WTC11 (cell line): ENCODE results near the gene LACTBL1. TPM values are rescaled to one million over a fixed set of nuclear protein-coding genes. Genes with fewer than 3 reads are reported as not detected.

Experiments
- ATAC-seq: fragments of 200-7000 bp; cut with Tn5 transposase; 2 replicates; pipeline ENCODE4 v1.10.0; 2021; ENCODE audit warnings: mild to moderate bottlenecking, moderate library complexity
- CTCF ChIA-PET: fragments of 300-600 bp; sonication (Branson Sonifier 250); formaldehyde crosslinking; loops from one replicate; lab custom pipeline; 2021; ENCODE audit warnings: antibody characterized with exemption; lab: Charles Lee
- POLR2A ChIA-PET: fragments of 350-600 bp; sonication (Branson Sonifier 250); formaldehyde crosslinking; loops from one replicate; lab custom pipeline; 2021; ENCODE audit warnings: antibody characterized with exemption; lab: Charles Lee
- DNase-seq: peaks from one replicate; pipeline ENCODE4 v3.0.0; 2021; ENCODE audit warnings: low spot score
- H3K27ac Mint-ChIP-seq: 2 replicates; pipeline ENCODE4 v1.8.0; 2021; ENCODE audit warnings: mixed read lengths
- H3K27me3 Mint-ChIP-seq: 2 replicates; pipeline ENCODE4 v1.8.0; 2021; ENCODE audit warnings: low read depth, mild to moderate bottlenecking, moderate library complexity, mixed read lengths
- H3K36me3 Mint-ChIP-seq: 2 replicates; pipeline ENCODE4 v1.8.0; 2021; ENCODE audit warnings: mixed read lengths
- H3K4me1 Mint-ChIP-seq: 2 replicates; pipeline ENCODE4 v1.8.0; 2022; ENCODE audit warnings: mixed read lengths
- H3K4me3 Mint-ChIP-seq: 2 replicates; pipeline ENCODE4 v1.8.0; 2021; ENCODE audit warnings: mild to moderate bottlenecking, moderate library complexity, mixed read lengths
- H3K9me3 Mint-ChIP-seq: 2 replicates; pipeline ENCODE4 v1.8.0; 2021; ENCODE audit warnings: mixed read lengths
- CBFB ChIP-seq: sonication (generic); formaldehyde crosslinking; IDR thresholded peaks from 2 replicates; pipeline ENCODE4 v1.8.1; 2022; ENCODE audit warnings: mild to moderate bottlenecking, low read depth, missing genetic modification reagents
- CTCF ChIP-seq: fragments of 200-600 bp; IDR thresholded peaks from 2 replicates; pipeline ENCODE4 v1.8.0; 2022; ENCODE audit warnings: antibody characterized with exemption
- ESRRA ChIP-seq: sonication (generic); formaldehyde crosslinking; IDR thresholded peaks from 2 replicates; pipeline ENCODE4 v1.8.1; 2022; ENCODE audit warnings: mild to moderate bottlenecking, missing genetic modification reagents, borderline replicate concordance
- FOXK1 ChIP-seq: sonication (generic); formaldehyde crosslinking; IDR thresholded peaks from 2 replicates; pipeline ENCODE4 v1.8.0; 2022; ENCODE audit warnings: mild to moderate bottlenecking, moderate library complexity, missing genetic modification reagents
- GRHL2 ChIP-seq: fragments of 250-450 bp; sonication (Bioruptor Pico); IDR thresholded peaks from 2 replicates; pipeline ENCODE4 v1.8.0; 2022; ENCODE audit warnings: mild to moderate bottlenecking, moderate library complexity; ENCODE audit not compliant: insufficient replicate concordance, severe bottlenecking
- MLX ChIP-seq: sonication (generic); formaldehyde crosslinking; IDR thresholded peaks from 2 replicates; pipeline ENCODE4 v1.8.1; 2023; ENCODE audit warnings: mild to moderate bottlenecking, missing genetic modification reagents, moderate library complexity
- NR2C2 ChIP-seq: sonication (generic); formaldehyde crosslinking; IDR thresholded peaks from 2 replicates; pipeline ENCODE4 v1.8.0; 2022; ENCODE audit warnings: mild to moderate bottlenecking, missing genetic modification reagents
- NR3C1 ChIP-seq: sonication (generic); formaldehyde crosslinking; conservative IDR thresholded peaks from 2 replicates; pipeline ENCODE4 v1.8.1; 2023; ENCODE audit warnings: low read depth, mild to moderate bottlenecking, missing genetic modification reagents
- SP1 ChIP-seq: sonication (generic); formaldehyde crosslinking; conservative IDR thresholded peaks from 2 replicates; pipeline ENCODE4 v1.8.1; 2022; ENCODE audit warnings: missing genetic modification reagents
- ZBTB43 ChIP-seq: sonication (generic); formaldehyde crosslinking; IDR thresholded peaks from 2 replicates; pipeline ENCODE4 v1.8.1; 2023; ENCODE audit warnings: mild to moderate bottlenecking, missing genetic modification reagents
- ZNF138 ChIP-seq: sonication (generic); formaldehyde crosslinking; conservative IDR thresholded peaks from 2 replicates; pipeline ENCODE4 v1.8.1; 2022; ENCODE audit warnings: mild to moderate bottlenecking, moderate library complexity, missing genetic modification reagents
- ZNF232 ChIP-seq: sonication (generic); formaldehyde crosslinking; IDR thresholded peaks from 2 replicates; pipeline ENCODE4 v1.8.0; 2022; ENCODE audit warnings: mild to moderate bottlenecking, missing genetic modification reagents
- ZNF396 ChIP-seq: fragments of 250-450 bp; sonication (Bioruptor Pico); IDR thresholded peaks from 2 replicates; pipeline ENCODE4 v1.8.0; 2021; ENCODE audit warnings: mild to moderate bottlenecking, moderate library complexity, borderline replicate concordance
- ZNF416 ChIP-seq: fragments of 250-450 bp; sonication (Bioruptor Pico); IDR thresholded peaks from 2 replicates; pipeline ENCODE4 v1.9.0; 2021; ENCODE audit warnings: mild to moderate bottlenecking, inconsistent platforms
- ZNF423 ChIP-seq: fragments of 250-450 bp; sonication (Bioruptor Pico); IDR thresholded peaks from 2 replicates; pipeline ENCODE4 v2.1.2; 2022; ENCODE audit warnings: mild to moderate bottlenecking, moderate library complexity
- total RNA-seq: library from RNA; stranded (reverse); gene quantifications from 3 replicates; pipeline ENCODE4 v1.2.3, GENCODE V29; 2021
- TF ChIP-seq, protein P1 (sequence below): sonication (generic); formaldehyde crosslinking; IDR thresholded peaks from 2 replicates; pipeline ENCODE4 v1.8.1; 2022; ENCODE audit warnings: low read depth, mild to moderate bottlenecking, moderate library complexity, missing genetic modification reagents, borderline replicate concordance

LACTBL1 gene
- total RNA-seq, 1 experiment from 2014 or later, result not detected

DNA sequence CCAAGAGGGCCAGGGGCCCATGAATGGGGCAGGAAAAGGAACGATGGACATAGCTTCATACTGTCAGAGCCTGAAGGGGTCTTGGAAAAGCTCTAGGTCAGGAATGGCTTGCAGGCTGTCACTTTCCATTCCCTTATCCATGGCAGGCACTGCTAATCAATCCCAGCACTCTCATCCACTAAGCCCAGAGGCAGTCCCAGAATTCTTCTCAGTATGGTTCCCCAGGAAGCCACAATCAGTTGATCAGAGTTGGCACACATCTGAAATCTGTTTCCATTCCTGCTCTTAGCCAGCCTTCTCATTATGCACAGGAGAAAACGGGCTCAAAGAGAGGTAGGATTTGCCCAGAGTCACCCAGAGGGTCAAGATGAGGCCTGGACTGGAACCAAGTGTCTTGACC is 65.7 kb downstream of the LACTBL1 start (continued):
- no peak for TF ChIP-seq MLX
- no peak for TF ChIP-seq SP1 (CRISPR knock-in tag)
- no peak for TF ChIP-seq ESRRA
- TF ChIP-seq ZNF138 (CRISPR knock-in tag), result no peak
- no peak for TF ChIP-seq NR2C2 (CRISPR knock-in tag)
- TF ChIP-seq, protein P1, sequence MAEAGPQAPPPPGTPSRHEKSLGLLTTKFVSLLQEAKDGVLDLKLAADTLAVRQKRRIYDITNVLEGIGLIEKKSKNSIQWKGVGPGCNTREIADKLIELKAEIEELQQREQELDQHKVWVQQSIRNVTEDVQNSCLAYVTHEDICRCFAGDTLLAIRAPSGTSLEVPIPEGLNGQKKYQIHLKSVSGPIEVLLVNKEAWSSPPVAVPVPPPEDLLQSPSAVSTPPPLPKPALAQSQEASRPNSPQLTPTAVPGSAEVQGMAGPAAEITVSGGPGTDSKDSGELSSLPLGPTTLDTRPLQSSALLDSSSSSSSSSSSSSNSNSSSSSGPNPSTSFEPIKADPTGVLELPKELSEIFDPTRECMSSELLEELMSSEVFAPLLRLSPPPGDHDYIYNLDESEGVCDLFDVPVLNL (CRISPR knock-in tag), result no peak
- TF ChIP-seq GRHL2 (CRISPR knock-in tag), result no peak
- no peak for TF ChIP-seq ZNF396 (CRISPR knock-in tag)
- TF ChIP-seq CTCF, result no peak
- TF ChIP-seq FOXK1 (CRISPR knock-in tag), result no peak
- no peak for TF ChIP-seq ZBTB43 (CRISPR knock-in tag)
- no peak for TF ChIP-seq ZNF423 (CRISPR knock-in tag)
- TF ChIP-seq CBFB (CRISPR knock-in tag), result no peak
- TF ChIP-seq NR3C1, result no peak

DNA sequence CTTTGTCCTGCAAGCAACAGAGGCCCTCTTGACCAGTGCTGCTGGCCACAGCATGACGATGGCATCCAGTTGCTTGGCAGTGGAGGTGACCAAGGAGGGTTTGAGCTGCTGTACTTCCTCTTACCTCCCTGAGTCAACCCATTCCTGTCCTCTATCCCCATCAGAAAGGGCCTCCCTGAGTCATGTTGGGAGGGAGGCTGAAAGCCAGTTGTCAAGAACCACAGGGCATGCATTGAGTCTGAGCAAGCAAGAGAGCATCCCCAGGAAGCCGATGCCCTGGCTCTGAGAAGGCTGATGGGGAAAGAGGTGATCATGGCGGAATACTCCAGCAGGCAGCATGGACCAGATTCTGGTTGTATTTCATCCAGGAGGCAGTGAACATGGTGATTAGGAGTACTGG is 69.6 kb downstream of the LACTBL1 start:
- POLR2A ChIA-PET, result no interaction called here
- Mint-ChIP-seq H3K4me1 (no peaks in the 10 kb centered on the region), H3K9me3 (no peaks in the 10 kb centered on the region), H3K4me3 (no peak overlapping the region), H3K27me3 (no peaks in the 10 kb centered on the region), H3K36me3 (no peaks in the 10 kb centered on the region), H3K27ac (no peak overlapping the region)
- no peak for ATAC-seq
- CTCF ChIA-PET, result interaction anchor here (1.0 to 2.1 kb wide), 2 partner anchors 41 to 199 kb away, joined by 3 to 6 read pairs; no protein-coding TSS in a partner anchor
- no peak for DNase-seq
- TF ChIP-seq ZNF232 (CRISPR knock-in tag) (no peak), ZNF416 (CRISPR knock-in tag) (no peak)

Other genes with a start within 250 kb of the LACTBL1 start
- not detected in 3 replicates for gene TEX46, start 43.0 kb upstream of the LACTBL1 start, total RNA-seq
- 217 to 226 TPM (median 219 TPM) in 3 replicates for gene KDM1A, start 46.6 kb upstream of the LACTBL1 start, total RNA-seq
- 42.0 to 43.4 TPM (median 42.7 TPM) in 3 replicates for gene LUZP1, start 196.0 kb upstream of the LACTBL1 start, total RNA-seq
- gene HTR1D, start 244.6 kb upstream of the LACTBL1 start, total RNA-seq, result 5.4 to 7.9 TPM (median 7.9 TPM) in 3 replicates